ENCODE results near the gene KSR1. TPM values are rescaled to one million over a fixed set of nuclear protein-coding genes. Genes with fewer than 3 reads are reported as not detected.

The KSR1 gene
- total RNA-seq, 1 donor from 2014 or later: 19.3 TPM

- peak; percentile 13 for DNase-seq (ENCODE audit: low read depth, low spot score)
Observed at GRCh38 chr17:27533874-27534815, 77.9 kb downstream of the KSR1 start.

- no peak for DNase-seq (ENCODE audit: low read depth, low spot score)
Observed at GRCh38 chr17:27535178-27535928, 79.1 kb downstream of the KSR1 start.

GRCh38 chr17:27535975-27536374, 79.7 kb downstream of the KSR1 start:
- no peak for DNase-seq (ENCODE audit: low read depth, low spot score)

- no peak for DNase-seq (ENCODE audit: low read depth, low spot score)
Observed at GRCh38 chr17:27536781-27537180, 80.5 kb downstream of the KSR1 start.

GRCh38 chr17:27538156-27538955, 82.1 kb downstream of the KSR1 start:
- DNase-seq (ENCODE audit: low read depth, low spot score): no peak

- DNase-seq (ENCODE audit: low read depth, low spot score): no peak
Observed at GRCh38 chr17:27539152-27539551, 82.9 kb downstream of the KSR1 start.

- DNase-seq (ENCODE audit: low read depth, low spot score): no peak
Observed at GRCh38 chr17:27539794-27540317, 83.6 kb downstream of the KSR1 start.

GRCh38 chr17:27540318-27541101, 84.3 kb downstream of the KSR1 start:
- DNase-seq (ENCODE audit: low read depth, low spot score): no peak

- no peak for DNase-seq (ENCODE audit: low read depth, low spot score)
Observed at GRCh38 chr17:27541301-27542023, 85.2 kb downstream of the KSR1 start.

- DNase-seq (ENCODE audit: low read depth, low spot score): no peak
Observed at GRCh38 chr17:27542841-27543463, 86.7 kb downstream of the KSR1 start.

GRCh38 chr17:27543464-27543856, 87.2 kb downstream of the KSR1 start:
- no peak for DNase-seq (ENCODE audit: low read depth, low spot score)

- no peak for DNase-seq (ENCODE audit: low read depth, low spot score)
Observed at GRCh38 chr17:27543958-27544349, 87.7 kb downstream of the KSR1 start.

- no peak for DNase-seq (ENCODE audit: low read depth, low spot score)
Observed at GRCh38 chr17:27544350-27545131, 88.3 kb downstream of the KSR1 start.

- no peak for DNase-seq (ENCODE audit: low read depth, low spot score)
Observed at GRCh38 chr17:27545562-27546229, 89.4 kb downstream of the KSR1 start.

- DNase-seq (ENCODE audit: low read depth, low spot score): no peak
Observed at GRCh38 chr17:27546624-27547300, 90.5 kb downstream of the KSR1 start.

- DNase-seq (ENCODE audit: low read depth, low spot score): no peak
Observed at GRCh38 chr17:27547301-27547683, 91.0 kb downstream of the KSR1 start.

GRCh38 chr17:27548369-27548768, 92.1 kb downstream of the KSR1 start:
- no peak for DNase-seq (ENCODE audit: low read depth, low spot score)
